Endothelial cell of umbilical vein (primary cell): ENCODE data around the gene KDM4B. TPM values are rescaled to one million over a fixed set of nuclear protein-coding genes. Genes with fewer than 3 reads are reported as not detected.

Experiments used
- BruUV-seq: library from RNA; stranded (reverse); fragments of 400-500 nt; replicated peaks from 2 replicates; lab custom pipeline; 2021; lab: Mats Ljungman, UMichigan
- CTCF ChIA-PET: fragments of 300-600, 350-600 bp; sonication (Branson Sonifier 250); formaldehyde crosslinking; loops from one replicate; lab custom pipeline; 2021; ENCODE audit warnings: antibody characterized with exemption, inconsistent platforms; lab: Charles Lee
- POLR2A ChIA-PET: fragments of 300-600, 350-600 bp; sonication (Branson Sonifier 250); formaldehyde crosslinking; loops from one replicate; lab custom pipeline; 2021; ENCODE audit warnings: antibody characterized with exemption, inconsistent platforms; lab: Charles Lee
- DNase-seq: peaks from one replicate; pipeline ENCODE4 v3.0.0-alpha.2; 2011; ENCODE audit warnings: low read depth, low spot score
- FAIRE-seq: peaks from 2 replicates; lab custom pipeline; 2011; peaks lifted over from hg19 to GRCh38; lab: Jason Lieb, UNC
- H2AFZ ChIP-seq: 2 replicates; pipeline ENCODE4 v1.6.0; 2012; ENCODE audit warnings: low read depth, low read length, control low read depth, inconsistent platforms
- H3K27ac ChIP-seq: 2 replicates; pipeline ENCODE4 v1.5.1; 2011; ENCODE audit warnings: low read depth, mild to moderate bottlenecking, control low read depth, low read length, moderate library complexity; ENCODE audit not compliant: insufficient read depth
- H3K27me3 ChIP-seq, 2 experiments: 2 replicates each; pipeline versions ENCODE4 v1.6.0 to v1.6.1; 2011; ENCODE audit warnings: low read length in 2 of 2, mixed read lengths in 1 of 2; ENCODE audit not compliant: control insufficient read depth in 2 of 2, insufficient read depth in 2 of 2
- H3K36me3 ChIP-seq, 2 experiments: 2 replicates in 1 of 2; 3 replicates in 1 of 2; pipeline ENCODE4 v1.5.1; 2011; ENCODE audit warnings: low read length in 2 of 2, mild to moderate bottlenecking in 1 of 2, moderate library complexity in 1 of 2; ENCODE audit not compliant: control insufficient read depth in 2 of 2, insufficient read depth in 2 of 2; ENCODE audit errors: extremely low read depth in 1 of 2
- H3K4me1 ChIP-seq: 3 replicates; pipeline ENCODE4 v1.5.1; 2011; ENCODE audit warnings: mild to moderate bottlenecking, low read length; ENCODE audit not compliant: control insufficient read depth, insufficient read depth; ENCODE audit errors: extremely low read depth
- H3K4me2 ChIP-seq: 2 replicates; pipeline ENCODE4 v1.6.1; 2011; ENCODE audit warnings: low read length, control low read depth, mixed read lengths; ENCODE audit not compliant: insufficient read depth
- H3K4me3 ChIP-seq, 3 experiments: fragments of 200-600 bp in 1 of 3; sonication (generic), shearing (Covaris generic) in 1 of 3; replicated peaks in 1 of 3; 2 replicates each; pipeline ENCODE4 v1.5.1; 2011 to 2016; ENCODE audit warnings: control low read depth in 3 of 3, low read length in 3 of 3, mild to moderate bottlenecking in 2 of 3, inconsistent platforms in 1 of 3, low read depth in 1 of 3, moderate library complexity in 1 of 3; ENCODE audit not compliant: insufficient read depth in 1 of 3
- H3K79me2 ChIP-seq: 2 replicates; pipeline ENCODE4 v1.6.0; 2012; ENCODE audit warnings: low read length, inconsistent platforms; ENCODE audit not compliant: control insufficient read depth, insufficient read depth
- H3K9ac ChIP-seq: replicated peaks from 2 replicates; pipeline ENCODE3; 2011; ENCODE audit warnings: low read length, control low read depth; ENCODE audit not compliant: insufficient read depth; ENCODE audit errors: extremely low read depth
- H3K9me1 ChIP-seq: replicated peaks from 3 replicates; pipeline ENCODE4 v1.6.0; 2011; ENCODE audit warnings: mild to moderate bottlenecking, low read length; ENCODE audit not compliant: control insufficient read depth, insufficient read depth; ENCODE audit errors: extremely low read depth
- H3K9me3 ChIP-seq: replicated peaks from 2 replicates; pipeline ENCODE4 v1.5.1; 2012; ENCODE audit warnings: low read length, inconsistent platforms; ENCODE audit not compliant: control insufficient read depth, insufficient read depth
- H4K20me1 ChIP-seq: replicated peaks from 2 replicates; pipeline ENCODE3; 2011; ENCODE audit warnings: mild to moderate bottlenecking, low read length; ENCODE audit not compliant: control insufficient read depth, insufficient read depth; ENCODE audit errors: extremely low read depth
- CTCF ChIP-seq, 2 donors: IDR thresholded peaks; 1 replicate in 1 of 2; 2 replicates in 1 of 2; pipeline ENCODE4 v1.5.1; 2011; ENCODE audit warnings: low read length in 2 of 2, mild to moderate bottlenecking in 2 of 2, moderate library complexity in 2 of 2, control low read depth in 1 of 2, inconsistent platforms in 1 of 2, low read depth in 1 of 2; ENCODE audit not compliant: insufficient read depth in 1 of 2; ENCODE audit errors: extremely low read depth in 1 of 2
- EZH2 ChIP-seq: IDR thresholded peaks from 2 replicates; pipeline ENCODE4 v1.6.1; 2012; ENCODE audit warnings: borderline replicate concordance, low read depth, mild to moderate bottlenecking, moderate library complexity, low read length, inconsistent platforms; ENCODE audit not compliant: severe bottlenecking
- FOS ChIP-seq: IDR thresholded peaks from 2 replicates; pipeline ENCODE4 v1.6.1; 2011; ENCODE audit warnings: mild to moderate bottlenecking, low read length, moderate library complexity, borderline replicate concordance; ENCODE audit not compliant: insufficient read depth
- MYC ChIP-seq: IDR thresholded peaks from one replicate; pipeline ENCODE4 v1.6.1; 2011; ENCODE audit warnings: mild to moderate bottlenecking, low read depth, low read length
- POLR2A ChIP-seq: IDR thresholded peaks from 2 replicates; pipeline ENCODE4 v1.6.1; 2012; ENCODE audit warnings: low read depth, mild to moderate bottlenecking, control low read depth, low read length
- POLR2AphosphoS5 ChIP-seq: IDR thresholded peaks from 2 replicates; pipeline ENCODE4 v1.6.1; 2012; ENCODE audit warnings: low read depth, mild to moderate bottlenecking, control low read depth, low read length, moderate library complexity; ENCODE audit not compliant: insufficient read depth
- dilution Hi-C: fragments of 300-500 bp; cut with MboI; formaldehyde crosslinking; loops from one replicate; pipeline ENCODE4 v1.15.0; 2019; ENCODE audit warnings: low sequenced_read_pairs; ENCODE audit not compliant: extremely low pct_ligation_motif_present
- intact Hi-C: fragments of 100-400 bp; cut with micrococcal nuclease; formaldehyde crosslinking; loops from one replicate; pipeline ENCODE4 v1.10.0; 2022
- polyA plus RNA-seq, 4 experiments: library from polyadenylated mRNA; depleted of rRNA in 3 of 4; stranded (reverse) in 3 of 4; unstranded in 1 of 4; fragments of >200 nt; gene quantifications; 2 replicates each; pipeline versions ENCODE4 v1.2.1 to v1.2.3, GENCODE V29; 2011 to 2012; ENCODE audit warnings: missing spikeins in 1 of 4
- total RNA-seq: library from RNA; stranded (reverse); gene quantifications from 2 replicates; pipeline ENCODE4 v1.2.3, GENCODE V29; 2021

Gene KDM4B
- total and polyA plus RNA-seq, 2 donors (not counting 3 experiments of a cell fraction or from before 2014, with no cell fraction given): 12.4 to 37.2 TPM

GRCh38 chr19:5086230-5086629 lies 117.3 kb downstream of the KDM4B start:
- Histone ChIP-seq H3K36me3 (peaks cover 0 to 23% of the 10 kb centered on the region in 2 experiments), H3K9me1 (no peaks in the 10 kb centered on the region), H4K20me1 (no peaks in the 10 kb centered on the region), H3K9me3 (no peaks in the 10 kb centered on the region), H3K79me2 (no peaks in the 10 kb centered on the region), H3K9ac (no peak overlapping the region), H3K4me1 (no peaks in the 10 kb centered on the region), H2AFZ (no peak overlapping the region), H3K4me2 (no peak overlapping the region), H3K27me3 (no peaks in the 10 kb centered on the region), H3K27ac (no peak overlapping the region), H3K4me3 (no peak overlapping the region)
- dilution Hi-C loops (no loop called here), intact Hi-C loops (no loop called here)
- no TSS peak for BruUV-seq
- CTCF ChIA-PET: no interaction called here
- POLR2A ChIA-PET: no interaction called here
- FAIRE-seq: no peak
- no peak for DNase-seq
- TF ChIP-seq FOS (no peak), POLR2A (no peak), EZH2 (no peak), CTCF (IDR thresholded peaks at IDR 0.05; ENCODE audit: extremely low read depth in 1 of 2, insufficient read depth in 1 of 2, low read depth in 1 of 2, low read length in 2 of 2) (no peak), MYC (no peak), POLR2AphosphoS5 (no peak)
